MM.1S (cell line): ENCODE results near the gene SOBP.

Experiments used
- DNase-seq: peaks from one replicate; pipeline ENCODE4 v3.0.0-alpha.2; 2015
- H2AFZ ChIP-seq: fragments of 300-600 bp; sonication (generic); 2 replicates; pipeline ENCODE4 v1.6.0; 2016; ENCODE audit warnings: antibody characterized with exemption, low read length
- H3F3A ChIP-seq: fragments of 300-600 bp; sonication (generic); 2 replicates; pipeline ENCODE4 v1.6.1; 2016; ENCODE audit warnings: mild to moderate bottlenecking, antibody characterized with exemption, low read length, moderate library complexity, mixed read lengths; ENCODE audit not compliant: insufficient read depth
- H3K27ac ChIP-seq: fragments of 300-600 bp; sonication (generic); 2 replicates; pipeline ENCODE4 v1.5.1; 2016; ENCODE audit warnings: mild to moderate bottlenecking, low read length
- H3K27me3 ChIP-seq: fragments of 300-600 bp; sonication (generic); replicated peaks from 2 replicates; pipeline ENCODE4 v1.6.0; 2016; ENCODE audit warnings: low read length; ENCODE audit not compliant: insufficient read depth
- H3K36me3 ChIP-seq: fragments of 300-600 bp; sonication (generic); replicated peaks from 2 replicates; pipeline ENCODE4 v1.6.1; 2016; ENCODE audit warnings: mild to moderate bottlenecking, low read length, mixed read lengths; ENCODE audit not compliant: insufficient read depth
- H3K4me1 ChIP-seq: fragments of 300-600 bp; sonication (generic); 2 replicates; pipeline ENCODE4 v1.6.1; 2016; ENCODE audit warnings: low read length, mixed read lengths
- H3K4me2 ChIP-seq: fragments of 300-600 bp; sonication (generic); 2 replicates; pipeline ENCODE4 v1.6.0; 2016; ENCODE audit warnings: low read depth, low read length
- H3K4me3 ChIP-seq: fragments of 300-600 bp; sonication (generic); 2 replicates; pipeline ENCODE4 v1.5.1; 2016; ENCODE audit warnings: low read length, mixed read lengths
- H3K79me2 ChIP-seq: fragments of 300-600 bp; sonication (generic); 2 replicates; pipeline ENCODE4 v1.6.1; 2016; ENCODE audit warnings: mixed run types, low read length, mixed read lengths
- H3K9ac ChIP-seq: fragments of 300-600 bp; sonication (generic); 2 replicates; pipeline ENCODE4 v1.6.1; 2016; ENCODE audit warnings: low read length, mixed read lengths
- H3K9me2 ChIP-seq: fragments of 300-600 bp; sonication (generic); replicated peaks from 2 replicates; pipeline ENCODE4 v1.6.1; 2016; ENCODE audit warnings: mild to moderate bottlenecking, low read length, mixed read lengths; ENCODE audit not compliant: insufficient read depth
- H3K9me3 ChIP-seq: fragments of 300-600 bp; sonication (generic); replicated peaks from 2 replicates; pipeline ENCODE4 v1.6.1; 2016; ENCODE audit warnings: mild to moderate bottlenecking, low read length, mixed read lengths; ENCODE audit not compliant: insufficient read depth
- H4K20me1 ChIP-seq: fragments of 300-600 bp; sonication (generic); 2 replicates; pipeline ENCODE4 v1.6.1; 2016; ENCODE audit warnings: mild to moderate bottlenecking, low read length, moderate library complexity, mixed read lengths; ENCODE audit not compliant: insufficient read depth
- EZH2 ChIP-seq: fragments of 300-600 bp; sonication (generic); optimal IDR thresholded peaks from 2 replicates; pipeline ENCODE3; 2017; ENCODE audit warnings: low read depth, mild to moderate bottlenecking, antibody characterized with exemption, low read length, mixed read lengths
- EZH2phosphoT487 ChIP-seq: fragments of 300-600 bp; sonication (generic); IDR thresholded peaks from 2 replicates; pipeline ENCODE4 v1.6.1; 2018; ENCODE audit warnings: antibody characterized with exemption, low read length
- TF ChIP-seq, protein P1 (sequence below): fragments of 300-600 bp; sonication (generic); IDR thresholded peaks from 2 replicates; pipeline ENCODE4 v1.5.1; 2016; ENCODE audit warnings: antibody characterized with exemption, low read length, mixed read lengths

Gene SOBP

DNA sequence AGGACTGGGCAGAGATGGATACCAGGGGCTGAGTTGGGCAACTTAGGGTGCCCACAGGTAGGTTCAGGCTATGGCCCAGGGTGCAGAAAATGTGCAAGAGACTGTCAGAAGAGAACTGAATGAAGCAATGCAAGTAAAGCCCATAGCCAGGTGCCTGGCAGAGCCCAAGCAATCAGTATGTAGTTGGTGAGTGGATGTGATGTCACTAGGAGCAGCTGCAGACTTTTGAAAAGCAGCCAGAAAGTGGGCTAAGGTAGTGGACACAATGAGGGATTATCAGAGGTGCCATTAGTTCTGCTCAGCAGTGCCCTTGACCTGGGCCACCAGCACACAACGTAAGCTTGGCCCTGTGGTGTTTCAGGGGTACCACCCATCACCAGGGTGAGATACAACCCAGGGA, 135.3 kb downstream of the SOBP start:
- Histone ChIP-seq H3K27ac (no peak overlapping the region), H3K4me2 (no peak overlapping the region), H3K27me3 (no peaks in the 10 kb centered on the region), H3K9me2 (no peaks in the 10 kb centered on the region), H3K4me3 (no peak overlapping the region), H3F3A (no peaks in the 10 kb centered on the region), H2AFZ (no peak overlapping the region), H3K36me3 (no peaks in the 10 kb centered on the region), H3K4me1 (no peaks in the 10 kb centered on the region), H3K79me2 (no peaks in the 10 kb centered on the region), H3K9me3 (no peaks in the 10 kb centered on the region), H4K20me1 (no peaks in the 10 kb centered on the region), H3K9ac (no peak overlapping the region)
- TF ChIP-seq EZH2phosphoT487, result no peak
- no peak for DNase-seq

DNA sequence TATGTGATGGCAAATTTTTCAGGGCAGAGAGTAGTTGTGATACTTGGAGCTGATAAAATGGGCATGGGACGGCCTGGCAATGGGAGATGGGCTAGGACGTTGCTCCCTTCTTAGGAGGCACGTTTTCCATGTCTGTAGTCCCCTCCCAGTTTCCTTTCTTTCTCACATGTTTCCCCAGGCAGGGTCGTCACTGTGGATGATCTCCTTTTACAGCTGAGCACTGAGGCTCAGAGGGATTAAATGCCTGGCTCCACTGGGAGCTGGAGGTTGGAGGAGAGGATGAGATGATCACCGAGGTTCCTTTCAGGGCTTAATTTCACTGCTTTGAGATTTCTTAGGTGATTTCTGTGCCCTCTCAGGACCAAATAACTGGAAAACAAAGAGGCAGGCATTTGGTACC, 136.7 kb downstream of the SOBP start:
- no peak for DNase-seq
- H3K4me1 ChIP-seq, result no peaks in the 10 kb centered on the region
- H3F3A ChIP-seq, result no peaks in the 10 kb centered on the region
- H3K36me3 ChIP-seq, result no peaks in the 10 kb centered on the region
- H4K20me1 ChIP-seq, result no peaks in the 10 kb centered on the region
- no peak overlapping the region for H2AFZ ChIP-seq
- H3K79me2 ChIP-seq, result no peaks in the 10 kb centered on the region
- no peaks in the 10 kb centered on the region for H3K27me3 ChIP-seq
- H3K27ac ChIP-seq, result no peak overlapping the region
- H3K4me3 ChIP-seq, result no peak overlapping the region
- no peak for TF ChIP-seq EZH2
- TF ChIP-seq, protein P1, sequence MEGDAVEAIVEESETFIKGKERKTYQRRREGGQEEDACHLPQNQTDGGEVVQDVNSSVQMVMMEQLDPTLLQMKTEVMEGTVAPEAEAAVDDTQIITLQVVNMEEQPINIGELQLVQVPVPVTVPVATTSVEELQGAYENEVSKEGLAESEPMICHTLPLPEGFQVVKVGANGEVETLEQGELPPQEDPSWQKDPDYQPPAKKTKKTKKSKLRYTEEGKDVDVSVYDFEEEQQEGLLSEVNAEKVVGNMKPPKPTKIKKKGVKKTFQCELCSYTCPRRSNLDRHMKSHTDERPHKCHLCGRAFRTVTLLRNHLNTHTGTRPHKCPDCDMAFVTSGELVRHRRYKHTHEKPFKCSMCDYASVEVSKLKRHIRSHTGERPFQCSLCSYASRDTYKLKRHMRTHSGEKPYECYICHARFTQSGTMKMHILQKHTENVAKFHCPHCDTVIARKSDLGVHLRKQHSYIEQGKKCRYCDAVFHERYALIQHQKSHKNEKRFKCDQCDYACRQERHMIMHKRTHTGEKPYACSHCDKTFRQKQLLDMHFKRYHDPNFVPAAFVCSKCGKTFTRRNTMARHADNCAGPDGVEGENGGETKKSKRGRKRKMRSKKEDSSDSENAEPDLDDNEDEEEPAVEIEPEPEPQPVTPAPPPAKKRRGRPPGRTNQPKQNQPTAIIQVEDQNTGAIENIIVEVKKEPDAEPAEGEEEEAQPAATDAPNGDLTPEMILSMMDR, result no peak
- TF ChIP-seq EZH2phosphoT487, result no peak
- H3K4me2 ChIP-seq, result no peak overlapping the region
- H3K9ac ChIP-seq, result no peak overlapping the region
- H3K9me3 ChIP-seq, result no peaks in the 10 kb centered on the region
- H3K9me2 ChIP-seq, result no peaks in the 10 kb centered on the region

DNA sequence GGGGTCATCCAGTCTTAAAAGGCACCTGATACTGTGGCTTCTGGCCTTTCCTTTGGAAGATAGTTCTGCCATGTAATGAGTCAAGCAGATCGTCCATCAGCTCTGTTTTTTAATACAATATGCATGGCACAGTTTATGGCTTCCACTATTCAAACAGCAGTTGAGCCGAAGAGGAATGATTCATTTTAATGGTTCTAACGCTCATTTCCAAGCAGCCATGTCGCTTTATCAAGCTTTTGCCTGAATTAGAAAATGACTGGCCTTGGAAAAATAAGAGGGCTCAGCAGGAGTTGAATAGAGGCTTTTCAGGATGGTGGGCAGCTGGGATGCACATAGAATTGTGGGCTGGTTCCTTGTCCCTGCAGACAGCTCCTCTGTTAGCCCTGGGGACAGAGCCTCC, 138.1 kb downstream of the SOBP start:
- Histone ChIP-seq H3K27ac (no peak overlapping the region), H3K36me3 (no peaks in the 10 kb centered on the region)
- TF ChIP-seq EZH2, result no peak
- TF ChIP-seq, protein P1, result no peak
- TF ChIP-seq EZH2phosphoT487, result no peak

DNA sequence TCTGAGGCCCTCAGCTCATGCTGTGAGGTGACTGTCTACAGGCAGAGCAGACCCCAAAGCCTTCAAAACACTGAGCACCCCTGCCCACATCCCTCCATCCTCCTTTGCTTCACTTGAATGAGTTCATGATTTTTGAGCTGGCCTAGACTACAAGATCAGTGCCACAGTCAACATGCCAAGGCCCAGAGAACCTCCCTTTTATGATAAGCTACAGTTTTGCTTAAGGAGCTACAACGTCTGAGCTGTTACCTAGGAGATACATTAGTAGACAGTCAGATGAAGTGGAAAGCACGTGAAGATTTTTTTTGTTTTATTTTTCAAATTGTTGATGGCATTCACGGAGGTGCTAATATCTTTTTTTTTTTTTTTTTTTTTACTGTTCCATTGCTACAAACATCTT, 139.0 kb downstream of the SOBP start:
- TF ChIP-seq EZH2 (no peak), EZH2phosphoT487 (no peak)
- TF ChIP-seq, protein P1, result no peak
- Histone ChIP-seq H3K4me1 (no peaks in the 10 kb centered on the region), H3K36me3 (no peaks in the 10 kb centered on the region), H3K79me2 (no peaks in the 10 kb centered on the region), H3K27me3 (no peaks in the 10 kb centered on the region), H4K20me1 (no peaks in the 10 kb centered on the region), H3K9me3 (no peaks in the 10 kb centered on the region), H3F3A (no peaks in the 10 kb centered on the region), H3K4me3 (no peak overlapping the region), H3K4me2 (no peak overlapping the region), H2AFZ (no peak overlapping the region), H3K27ac (no peak overlapping the region), H3K9me2 (no peaks in the 10 kb centered on the region), H3K9ac (no peak overlapping the region)
- DNase-seq, result no peak

More for the DNA sequence above, 138.1 kb downstream of the SOBP start:
- no peaks in the 10 kb centered on the region for H3K4me1 ChIP-seq
- H3K9me3 ChIP-seq, result no peaks in the 10 kb centered on the region
- no peak overlapping the region for H3K4me2 ChIP-seq
- H3K79me2 ChIP-seq, result no peaks in the 10 kb centered on the region
- no peaks in the 10 kb centered on the region for H3K9me2 ChIP-seq
- no peak overlapping the region for H3K4me3 ChIP-seq
- H3F3A ChIP-seq, result no peaks in the 10 kb centered on the region
- DNase-seq, result no peak
- no peak overlapping the region for H3K9ac ChIP-seq
- no peak overlapping the region for H2AFZ ChIP-seq
- H3K27me3 ChIP-seq, result no peaks in the 10 kb centered on the region
- H4K20me1 ChIP-seq, result no peaks in the 10 kb centered on the region
